ENCODE measurements around the gene ITGAD.

The ITGAD gene

DNA sequence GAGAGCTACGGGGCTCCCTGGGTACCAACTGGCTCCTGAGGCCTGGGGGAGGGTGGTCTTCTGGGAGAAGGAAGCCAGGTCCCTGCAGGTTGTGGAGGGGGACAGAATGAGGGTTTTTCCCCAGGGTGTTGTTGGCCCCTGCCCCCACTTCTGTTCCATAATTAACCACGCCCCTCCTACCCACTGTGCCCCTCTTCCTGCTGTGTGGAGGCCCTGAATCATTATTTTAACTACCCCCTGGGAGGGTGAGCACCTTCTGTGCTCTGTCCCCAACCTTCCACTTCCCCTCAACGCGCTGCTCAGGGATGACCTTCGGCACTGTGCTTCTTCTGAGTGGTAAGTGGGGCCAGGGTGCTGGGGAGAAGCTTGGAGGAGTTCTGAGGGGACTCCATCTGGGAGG is at the start of gene ITGAD:
ITGAD (plus strand) TSS at position 280 of the 400 bp plus-strand sequence; CDS start at position 306, 26 bp downstream.
- in situ Hi-C loops (cut with MboI; ENCODE audit: low sequenced_read_pairs), result no loop called here

DNA sequence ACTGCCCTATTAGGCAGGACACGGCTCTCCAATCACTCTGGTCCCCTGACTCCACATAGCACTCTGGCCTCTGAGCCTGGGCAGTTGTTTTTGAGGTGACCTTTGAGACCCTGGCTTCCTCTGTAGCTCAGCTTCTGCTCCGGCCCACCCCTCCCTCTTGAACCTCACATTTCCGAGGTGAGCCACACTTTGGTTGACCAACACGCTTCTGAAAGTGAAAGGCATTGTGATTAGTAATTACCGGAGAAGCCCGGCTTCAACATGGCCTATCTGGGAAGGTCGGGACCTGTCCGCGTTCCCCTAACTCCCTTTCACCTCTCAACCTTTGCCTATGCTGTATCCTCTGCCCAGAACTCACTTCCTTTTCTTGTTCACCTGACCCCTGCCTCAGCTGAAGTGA is 48.4 kb upstream of the ITGAD start:
- in situ Hi-C loops (cut with MboI; ENCODE audit: low sequenced_read_pairs), result no loop called here

GRCh38 chr16:31347445-31347844 is 45.7 kb upstream of the ITGAD start:
- in situ Hi-C loops (cut with MboI; ENCODE audit: low sequenced_read_pairs), result no loop called here

DNA sequence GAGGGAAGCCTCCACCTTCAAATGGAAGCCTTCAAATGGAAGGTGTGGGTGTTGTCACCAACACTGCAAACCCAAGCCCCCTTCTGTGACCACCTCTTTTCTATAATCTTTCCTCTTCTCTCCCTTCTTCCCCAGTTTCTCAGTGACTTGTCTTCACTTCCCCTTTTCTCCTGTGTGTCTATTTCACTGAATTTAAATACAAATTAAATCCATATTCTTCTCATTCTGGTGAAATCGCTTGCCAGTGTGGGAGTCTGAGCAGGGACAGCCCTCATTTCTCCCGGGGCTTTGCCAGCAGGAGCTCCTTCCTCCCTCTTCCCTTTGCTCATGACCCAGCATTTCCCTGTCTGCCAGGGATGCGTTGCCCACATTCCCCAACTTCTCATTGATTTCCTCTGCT is 44.6 kb upstream of the ITGAD start:
- in situ Hi-C loops (cut with MboI; ENCODE audit: low sequenced_read_pairs), result no loop called here

- in situ Hi-C loops (cut with MboI; ENCODE audit: low sequenced_read_pairs), result no loop called here
Observed at GRCh38 chr16:31350275-31351005, 42.7 kb upstream of the ITGAD start.

DNA sequence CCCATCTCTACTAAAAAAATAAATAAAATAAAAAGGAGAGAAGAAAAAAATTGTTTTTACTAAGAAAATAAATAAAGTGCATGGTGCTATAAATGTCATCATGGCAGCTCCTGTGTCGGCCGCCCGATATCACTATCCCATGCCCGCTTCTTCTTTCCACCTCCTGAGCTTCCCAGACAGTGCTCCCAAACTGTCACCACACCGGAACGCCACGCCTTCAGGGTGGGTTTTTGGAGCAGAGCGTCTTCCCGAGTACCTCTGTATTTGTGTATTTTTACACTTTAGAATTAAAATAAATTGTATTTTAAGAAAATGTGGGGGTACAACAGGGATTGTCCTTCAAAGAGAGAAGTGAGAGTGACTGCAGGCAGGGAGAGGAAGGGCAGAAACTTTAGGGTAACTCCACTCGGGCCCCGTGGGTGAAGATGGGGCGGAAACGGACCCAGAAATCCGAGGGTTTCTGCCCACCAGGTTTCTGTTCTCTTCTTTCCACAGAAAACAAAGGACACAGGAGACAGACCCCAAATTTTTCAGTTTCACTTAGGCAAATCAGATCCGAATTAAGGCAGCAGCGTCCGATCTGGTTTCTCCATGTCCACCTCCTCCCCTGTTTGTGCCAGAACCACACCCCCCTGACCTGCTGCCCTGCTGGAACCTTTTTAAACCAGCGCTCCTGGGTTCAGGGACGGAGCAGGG is 41.7 kb upstream of the ITGAD start:
- in situ Hi-C loops (cut with MboI; ENCODE audit: low sequenced_read_pairs), result no loop called here

DNA sequence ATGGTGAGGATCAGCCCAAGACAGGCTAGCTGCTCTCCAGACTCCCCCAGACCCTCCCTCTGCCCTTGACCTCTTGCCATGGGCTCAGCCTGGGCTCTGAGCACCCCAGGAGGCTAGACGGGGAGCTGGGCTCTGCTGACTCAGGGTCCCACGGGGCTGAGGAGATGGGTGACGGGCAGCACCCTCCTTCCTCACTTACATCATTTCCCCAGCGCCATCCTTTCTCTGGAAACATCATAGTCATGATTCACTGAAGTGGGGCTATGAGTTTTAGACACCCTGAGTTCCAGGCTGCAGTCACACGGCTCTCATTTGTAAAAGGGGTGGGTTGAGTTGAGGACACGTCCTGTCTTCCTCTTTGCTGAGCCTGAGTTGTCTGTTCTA is 41.2 kb upstream of the ITGAD start:
- in situ Hi-C loops (cut with MboI; ENCODE audit: low sequenced_read_pairs), result no loop called here

DNA sequence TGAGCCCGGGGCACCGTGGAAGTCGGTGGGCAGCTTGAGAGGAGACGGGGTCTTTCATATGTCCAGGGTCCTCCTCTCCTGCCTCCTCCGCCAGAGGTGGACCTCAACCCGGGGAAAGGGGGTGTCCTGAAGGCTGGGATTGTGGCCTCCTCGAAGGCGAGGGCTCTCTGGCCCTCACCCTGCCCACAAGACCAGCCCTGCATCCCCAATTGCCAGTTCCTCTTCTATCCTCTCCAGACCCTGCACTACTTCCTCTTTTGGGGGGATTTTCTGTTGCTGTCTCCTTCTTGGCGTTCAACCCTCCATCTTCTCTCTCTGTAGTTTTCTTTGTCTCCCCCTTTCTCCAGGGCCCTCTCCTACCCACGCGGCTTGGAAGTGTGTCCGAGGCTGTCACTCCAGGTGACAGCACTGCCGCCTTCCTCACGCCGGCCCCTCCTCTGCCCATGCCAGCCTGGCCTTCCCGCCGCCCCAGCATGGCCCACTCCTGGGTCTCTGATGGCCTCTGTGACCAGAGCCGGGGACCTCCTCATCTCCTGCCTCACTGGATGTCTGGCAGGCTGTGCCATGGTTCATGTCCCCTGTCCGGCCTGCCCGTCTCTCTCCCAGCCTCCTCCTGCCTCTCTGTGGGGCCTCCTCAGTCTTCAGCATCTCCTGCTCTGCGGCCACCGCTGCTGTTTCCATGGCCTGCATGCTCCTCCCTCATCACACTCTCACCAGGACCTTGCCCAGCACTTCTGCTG is 40.6 kb upstream of the ITGAD start:
- in situ Hi-C loops (cut with MboI; ENCODE audit: low sequenced_read_pairs), result no loop called here

GRCh38 chr16:31354394-31355291 is 38.5 kb upstream of the ITGAD start, which contains the start of gene ITGAX:
Gene ITGAX (plus strand): TSS chr16:31355176. CDS start chr16:31355255, 79 bp downstream.
- in situ Hi-C loops (cut with MboI; ENCODE audit: low sequenced_read_pairs), result no loop called here

DNA sequence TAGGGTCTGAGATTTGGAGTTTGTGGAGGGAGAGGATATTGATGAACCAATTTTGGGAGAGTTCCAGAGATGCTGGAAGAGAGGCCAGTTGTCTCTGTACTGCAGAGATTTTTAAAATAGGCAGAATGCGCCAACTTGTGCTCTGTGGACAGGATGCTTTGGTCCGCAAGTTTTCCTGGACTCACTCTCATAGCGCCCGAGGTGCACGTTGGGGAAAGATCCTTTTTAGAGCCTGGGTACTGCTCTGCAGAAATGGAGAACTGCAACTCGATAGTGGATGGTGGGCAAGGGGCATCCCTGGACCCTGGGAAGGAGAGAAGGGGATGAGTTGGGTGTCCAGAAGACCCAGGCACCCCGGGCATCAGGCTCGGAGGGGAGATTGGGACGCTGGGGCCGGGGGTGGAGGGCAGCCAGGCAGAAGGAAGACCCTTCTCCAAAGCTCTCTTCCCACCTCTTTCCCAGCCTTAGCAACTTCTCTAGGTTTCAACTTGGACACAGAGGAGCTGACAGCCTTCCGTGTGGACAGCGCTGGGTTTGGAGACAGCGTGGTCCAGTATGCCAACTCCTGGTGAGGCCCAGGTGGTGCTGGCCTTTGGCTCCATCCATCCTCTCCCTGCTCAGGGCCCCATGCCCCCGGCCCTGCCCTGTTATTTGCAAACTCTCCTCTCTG is 37.6 kb upstream of the ITGAD start:
- in situ Hi-C loops (cut with MboI; ENCODE audit: low sequenced_read_pairs), result no loop called here

DNA sequence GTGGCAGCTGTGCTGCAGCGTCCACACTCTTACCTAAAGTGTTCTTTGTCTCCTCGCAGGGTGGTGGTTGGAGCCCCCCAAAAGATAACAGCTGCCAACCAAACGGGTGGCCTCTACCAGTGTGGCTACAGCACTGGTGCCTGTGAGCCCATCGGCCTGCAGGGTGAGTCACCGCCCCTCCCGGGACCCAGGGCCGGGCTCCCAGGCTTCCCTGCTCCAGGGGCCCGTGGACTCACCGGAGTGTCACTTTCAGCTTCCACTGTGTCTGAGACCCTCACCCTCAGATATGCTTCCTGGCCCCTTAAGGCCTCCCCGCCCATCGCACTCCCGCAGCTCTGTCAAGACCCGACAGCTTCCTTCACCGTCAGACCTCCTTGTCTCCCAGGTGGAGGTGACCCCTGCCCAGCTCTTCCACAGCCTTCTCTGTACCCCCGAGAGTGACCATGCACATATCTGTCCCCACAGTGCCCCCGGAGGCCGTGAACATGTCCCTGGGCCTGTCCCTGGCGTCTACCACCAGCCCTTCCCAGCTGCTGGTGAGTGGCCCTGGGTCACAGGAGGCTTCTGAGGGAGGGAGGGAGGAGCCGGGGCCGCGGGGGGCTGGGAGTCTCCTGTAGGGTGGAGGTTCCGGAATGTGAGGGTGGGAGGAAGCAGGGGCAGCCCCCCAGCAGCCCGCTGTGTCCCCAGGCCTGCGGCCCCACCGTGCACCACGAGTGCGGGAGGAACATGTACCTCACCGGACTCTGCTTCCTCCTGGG is 36.4 kb upstream of the ITGAD start:
- in situ Hi-C loops (cut with MboI; ENCODE audit: low sequenced_read_pairs), result no loop called here

DNA sequence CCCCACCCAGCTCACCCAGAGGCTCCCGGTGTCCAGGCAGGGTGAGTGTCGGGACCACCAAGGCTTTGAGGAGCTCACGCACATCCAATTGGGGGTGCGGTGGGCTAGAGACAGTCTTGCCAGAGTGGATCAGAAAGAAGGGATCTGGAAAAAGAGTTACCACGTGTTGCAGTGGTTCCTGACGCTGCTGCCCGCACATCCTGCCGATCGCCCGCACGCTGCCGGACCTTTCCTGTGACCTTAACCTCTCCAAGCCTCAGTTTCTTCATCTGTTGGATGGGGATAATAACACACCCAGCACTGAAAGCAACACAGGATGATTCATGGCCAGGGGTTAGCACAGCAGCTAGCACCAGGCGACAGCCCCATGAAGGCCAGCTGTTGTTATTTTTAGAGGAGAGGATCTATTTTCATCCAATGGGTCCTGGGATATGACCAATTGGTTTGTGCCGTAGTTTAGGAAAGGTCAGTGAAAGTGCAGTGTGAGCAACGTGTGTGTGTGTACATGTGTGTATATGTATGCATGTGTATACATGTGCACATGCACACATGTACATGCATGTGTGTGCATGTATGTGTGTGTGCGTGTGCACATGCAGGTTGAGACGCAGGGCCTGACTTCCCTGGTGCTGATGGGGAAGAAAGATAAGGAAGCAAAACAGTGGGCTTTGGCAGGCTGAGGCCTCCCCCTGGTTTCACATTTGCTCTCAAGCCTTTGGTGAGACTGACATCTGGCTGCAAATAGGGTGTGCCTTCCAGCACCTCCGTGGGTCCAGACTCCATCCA is 35.6 kb upstream of the ITGAD start:
- in situ Hi-C loops (cut with MboI; ENCODE audit: low sequenced_read_pairs), result no loop called here

GRCh38 chr16:31360251-31360650 is 32.9 kb upstream of the ITGAD start:
- in situ Hi-C loops (cut with MboI; ENCODE audit: low sequenced_read_pairs), result no loop called here

- in situ Hi-C loops (cut with MboI; ENCODE audit: low sequenced_read_pairs), result no loop called here
Observed at GRCh38 chr16:31361201-31362110, 31.7 kb upstream of the ITGAD start.

GRCh38 chr16:31362476-31363405 is 30.4 kb upstream of the ITGAD start:
- in situ Hi-C loops (cut with MboI; ENCODE audit: low sequenced_read_pairs), result no loop called here

- in situ Hi-C loops (cut with MboI; ENCODE audit: low sequenced_read_pairs), result no loop called here
Observed at GRCh38 chr16:31363721-31364120, 29.4 kb upstream of the ITGAD start.

- in situ Hi-C loops (cut with MboI; ENCODE audit: low sequenced_read_pairs), result no loop called here
Observed at GRCh38 chr16:31364421-31364820, 28.7 kb upstream of the ITGAD start.

Measured in HL-60/S4 (cell line).